HCT116 (cell line): ENCODE measurements around the gene ZIC5.

Source experiments
- EZH2 ChIP-seq: fragments of 200-600 bp; sonication (generic); IDR thresholded peaks from 2 replicates; pipeline ENCODE4 v1.6.1; 2017; ENCODE audit warnings: antibody characterized with exemption, mixed run types
- POLR2A ChIP-seq: IDR thresholded peaks from 2 replicates; pipeline ENCODE4 v1.7.0; 2011; ENCODE audit warnings: borderline replicate concordance; ENCODE audit not compliant: insufficient read depth, insufficient read length; ENCODE audit errors: extremely low read depth
- POLR2AphosphoS5 ChIP-seq: IDR thresholded peaks from 2 replicates; pipeline ENCODE4 v1.6.1; 2011; ENCODE audit warnings: mild to moderate bottlenecking, low read depth, low read length, moderate library complexity
- SP1 ChIP-seq: IDR thresholded peaks from 2 replicates; pipeline ENCODE4 v1.6.1; 2012; ENCODE audit warnings: low read depth
- SRF ChIP-seq: IDR thresholded peaks from 2 replicates; pipeline ENCODE4 v1.6.1; 2012; ENCODE audit warnings: low read depth
- YY1 ChIP-seq: IDR thresholded peaks from 2 replicates; pipeline ENCODE4 v1.6.1; 2011; ENCODE audit warnings: low read length, low read depth, moderate library complexity, mild to moderate bottlenecking; ENCODE audit not compliant: insufficient replicate concordance; ENCODE audit errors: extremely low read depth
- ZNF274 ChIP-seq: fragments of 200-500 bp; sonication (Bioruptor generic); IDR thresholded peaks from 2 replicates; pipeline ENCODE4 v1.6.1; 2014; ENCODE audit warnings: mild to moderate bottlenecking, low read depth, low read length, inconsistent platforms
- TF ChIP-seq, protein P1 (sequence below), 3 experiments: fragments of 200-600 bp in 1 of 3; sonication (generic) in 1 of 3; IDR thresholded peaks in 2 of 3; conservative IDR thresholded peaks in 1 of 3; 2 replicates each; pipeline ENCODE4 v1.5.1; 2012 to 2017; ENCODE audit warnings: low read depth in 2 of 3, low read length in 2 of 3, antibody characterized with exemption in 1 of 3, borderline replicate concordance in 1 of 3, control low read depth in 1 of 3, mild to moderate bottlenecking in 1 of 3, mixed read lengths in 1 of 3, mixed run types in 1 of 3, moderate library complexity in 1 of 3; ENCODE audit not compliant: insufficient read depth in 1 of 3
- TF ChIP-seq, protein P2 (sequence below): IDR thresholded peaks from 2 replicates; pipeline ENCODE4 v1.6.1; 2012; ENCODE audit warnings: low read depth
- TF ChIP-seq, protein P3 (sequence below): IDR thresholded peaks from 2 replicates; pipeline ENCODE4 v1.6.1; 2012

- TF ChIP-seq, protein P1, sequence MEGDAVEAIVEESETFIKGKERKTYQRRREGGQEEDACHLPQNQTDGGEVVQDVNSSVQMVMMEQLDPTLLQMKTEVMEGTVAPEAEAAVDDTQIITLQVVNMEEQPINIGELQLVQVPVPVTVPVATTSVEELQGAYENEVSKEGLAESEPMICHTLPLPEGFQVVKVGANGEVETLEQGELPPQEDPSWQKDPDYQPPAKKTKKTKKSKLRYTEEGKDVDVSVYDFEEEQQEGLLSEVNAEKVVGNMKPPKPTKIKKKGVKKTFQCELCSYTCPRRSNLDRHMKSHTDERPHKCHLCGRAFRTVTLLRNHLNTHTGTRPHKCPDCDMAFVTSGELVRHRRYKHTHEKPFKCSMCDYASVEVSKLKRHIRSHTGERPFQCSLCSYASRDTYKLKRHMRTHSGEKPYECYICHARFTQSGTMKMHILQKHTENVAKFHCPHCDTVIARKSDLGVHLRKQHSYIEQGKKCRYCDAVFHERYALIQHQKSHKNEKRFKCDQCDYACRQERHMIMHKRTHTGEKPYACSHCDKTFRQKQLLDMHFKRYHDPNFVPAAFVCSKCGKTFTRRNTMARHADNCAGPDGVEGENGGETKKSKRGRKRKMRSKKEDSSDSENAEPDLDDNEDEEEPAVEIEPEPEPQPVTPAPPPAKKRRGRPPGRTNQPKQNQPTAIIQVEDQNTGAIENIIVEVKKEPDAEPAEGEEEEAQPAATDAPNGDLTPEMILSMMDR (IDR thresholded peaks at IDR 0.05 in 2 of 3, conservative IDR thresholded peaks at IDR 0.05 in 1 of 3; ENCODE audit: borderline replicate concordance in 1 of 3, insufficient read depth in 1 of 3, low read depth in 2 of 3, low read length in 2 of 3): no peak
- TF ChIP-seq POLR2A (no peak), SP1 (no peak), YY1 (no peak), POLR2AphosphoS5 (no peak), EZH2 (no peak), ZNF274 (no peak), SRF (no peak)
- TF ChIP-seq, protein P2, sequence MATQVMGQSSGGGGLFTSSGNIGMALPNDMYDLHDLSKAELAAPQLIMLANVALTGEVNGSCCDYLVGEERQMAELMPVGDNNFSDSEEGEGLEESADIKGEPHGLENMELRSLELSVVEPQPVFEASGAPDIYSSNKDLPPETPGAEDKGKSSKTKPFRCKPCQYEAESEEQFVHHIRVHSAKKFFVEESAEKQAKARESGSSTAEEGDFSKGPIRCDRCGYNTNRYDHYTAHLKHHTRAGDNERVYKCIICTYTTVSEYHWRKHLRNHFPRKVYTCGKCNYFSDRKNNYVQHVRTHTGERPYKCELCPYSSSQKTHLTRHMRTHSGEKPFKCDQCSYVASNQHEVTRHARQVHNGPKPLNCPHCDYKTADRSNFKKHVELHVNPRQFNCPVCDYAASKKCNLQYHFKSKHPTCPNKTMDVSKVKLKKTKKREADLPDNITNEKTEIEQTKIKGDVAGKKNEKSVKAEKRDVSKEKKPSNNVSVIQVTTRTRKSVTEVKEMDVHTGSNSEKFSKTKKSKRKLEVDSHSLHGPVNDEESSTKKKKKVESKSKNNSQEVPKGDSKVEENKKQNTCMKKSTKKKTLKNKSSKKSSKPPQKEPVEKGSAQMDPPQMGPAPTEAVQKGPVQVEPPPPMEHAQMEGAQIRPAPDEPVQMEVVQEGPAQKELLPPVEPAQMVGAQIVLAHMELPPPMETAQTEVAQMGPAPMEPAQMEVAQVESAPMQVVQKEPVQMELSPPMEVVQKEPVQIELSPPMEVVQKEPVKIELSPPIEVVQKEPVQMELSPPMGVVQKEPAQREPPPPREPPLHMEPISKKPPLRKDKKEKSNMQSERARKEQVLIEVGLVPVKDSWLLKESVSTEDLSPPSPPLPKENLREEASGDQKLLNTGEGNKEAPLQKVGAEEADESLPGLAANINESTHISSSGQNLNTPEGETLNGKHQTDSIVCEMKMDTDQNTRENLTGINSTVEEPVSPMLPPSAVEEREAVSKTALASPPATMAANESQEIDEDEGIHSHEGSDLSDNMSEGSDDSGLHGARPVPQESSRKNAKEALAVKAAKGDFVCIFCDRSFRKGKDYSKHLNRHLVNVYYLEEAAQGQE: no peak
- TF ChIP-seq, protein P3, sequence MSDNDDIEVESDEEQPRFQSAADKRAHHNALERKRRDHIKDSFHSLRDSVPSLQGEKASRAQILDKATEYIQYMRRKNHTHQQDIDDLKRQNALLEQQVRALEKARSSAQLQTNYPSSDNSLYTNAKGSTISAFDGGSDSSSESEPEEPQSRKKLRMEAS: no peak
Measured at GRCh38 chr13:99975626-99976025, 4.1 kb upstream of the ZIC5 start.
